ENCODE results near the gene CFAP92. TPM values are rescaled to one million over a fixed set of nuclear protein-coding genes. Genes with fewer than 3 reads are reported as not detected.
A peak's percentile ranks its signal among the peaks of the same experiment; 100 is the strongest.

The CFAP92 gene
- total RNA-seq, 1 donor from 2014 or later = not detected

DNA sequence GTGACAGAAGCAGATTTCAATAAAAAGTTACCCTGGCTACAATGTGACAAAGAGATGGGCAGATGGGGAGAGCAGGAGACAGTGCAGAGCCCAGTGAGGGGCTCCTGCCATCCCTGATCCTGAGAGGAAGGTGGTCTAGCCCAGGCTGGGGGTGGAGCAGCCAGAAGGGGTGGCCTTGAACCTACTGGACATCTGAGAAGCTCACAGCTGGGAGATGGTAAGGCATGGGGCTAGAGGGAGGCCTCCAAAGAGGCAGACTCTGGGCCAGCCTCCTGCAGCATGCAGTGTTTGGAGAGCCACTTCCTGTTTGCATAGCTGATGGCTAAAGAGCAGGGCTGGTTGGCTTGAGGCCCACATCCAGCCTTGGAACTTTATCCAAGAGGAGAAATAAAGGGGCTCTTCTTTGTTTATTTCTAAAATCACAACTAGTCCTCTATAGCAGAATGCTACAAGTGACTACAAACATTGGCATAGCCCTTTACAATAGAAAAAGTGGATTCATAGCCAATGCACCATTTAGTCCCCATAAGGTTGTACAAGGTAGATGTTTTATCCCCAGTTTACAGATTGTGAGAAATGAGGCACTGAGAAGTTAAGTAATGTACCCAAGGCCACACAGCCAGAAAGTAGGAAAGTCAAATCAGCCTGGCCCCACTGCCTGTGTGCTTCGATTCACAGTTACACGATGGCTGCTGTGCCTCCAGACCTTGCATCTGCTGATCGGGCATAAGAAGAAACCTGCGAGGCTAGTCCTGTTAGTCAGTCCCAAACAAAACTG is 11.8 kb upstream of the CFAP92 start:
- Mint-ChIP-seq H3K9me3 (no peaks in the 10 kb centered on the region), H3K27ac (peak overlapping the region; percentile 0), H3K4me1 (peaks cover 20% of the 10 kb centered on the region), H3K36me3 (ENCODE audit: low read depth) (no peaks in the 10 kb centered on the region), H3K27me3 (peaks cover 27% of the 10 kb centered on the region), H3K4me3 (no peak overlapping the region)
- intact Hi-C loops (cut with micrococcal nuclease) = no loop called here
- DNase-seq = no peak

DNA sequence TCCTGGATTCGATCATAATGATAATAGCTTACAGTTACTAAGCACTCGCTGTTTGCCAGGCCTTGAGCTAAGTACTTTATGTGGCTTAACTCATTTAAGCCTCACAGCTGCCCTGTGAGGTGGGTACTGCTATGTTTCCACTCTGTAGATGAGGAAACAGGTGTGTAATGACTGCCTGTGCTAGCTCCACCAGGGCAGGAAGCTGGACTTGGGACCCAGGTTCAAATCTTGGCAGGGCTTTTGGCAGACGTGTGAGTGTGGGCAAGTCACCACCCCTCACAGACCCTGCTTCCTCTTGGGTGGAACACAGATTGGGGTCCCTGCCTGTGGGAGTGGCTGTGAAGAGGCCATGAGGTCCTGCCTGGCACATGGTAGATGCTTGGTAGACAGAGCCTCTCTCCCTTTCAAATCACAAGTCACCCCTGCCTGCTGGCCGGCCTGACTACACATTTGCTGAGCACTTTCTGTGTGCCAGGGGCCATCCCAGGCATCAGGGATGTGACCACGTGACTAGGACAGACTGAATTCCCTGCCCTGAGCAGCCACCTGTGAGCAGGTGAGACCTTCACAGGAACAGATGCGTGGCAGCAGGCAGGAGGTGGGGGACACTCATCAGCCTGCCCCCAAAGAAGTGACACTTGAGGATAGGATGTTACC is 10.9 kb upstream of the CFAP92 start:
- Mint-ChIP-seq H3K27ac (peak overlapping the region; percentile 0), H3K36me3 (ENCODE audit: low read depth) (no peaks in the 10 kb centered on the region)
- DNase-seq = no peak

DNA sequence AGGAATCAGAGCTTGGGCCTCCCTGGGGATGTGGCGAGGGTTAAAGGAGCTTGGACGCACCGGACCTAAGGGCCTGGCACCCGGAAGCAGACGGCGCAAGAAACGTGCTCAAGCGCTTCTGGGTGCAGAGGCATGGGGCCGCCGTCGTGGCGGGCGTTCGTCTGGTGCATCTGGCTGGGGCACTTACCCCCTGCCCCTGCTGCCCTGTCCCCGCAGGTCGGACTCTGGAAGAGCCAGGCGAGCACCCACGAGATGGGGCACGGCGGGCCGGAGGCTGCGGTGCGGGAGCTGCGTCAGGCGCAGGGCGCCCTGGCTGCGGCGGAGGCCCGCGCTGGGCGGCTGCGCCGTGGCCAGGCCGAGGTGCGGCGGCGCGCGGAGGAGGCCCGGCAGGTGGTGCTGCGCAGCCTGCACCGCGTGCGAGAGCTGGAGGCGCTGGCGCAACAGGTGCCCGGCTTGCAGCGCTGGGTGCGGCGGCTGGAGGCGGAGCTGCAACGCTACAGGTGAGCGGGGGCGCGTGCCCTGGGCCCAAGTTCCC is 9.8 kb upstream of the CFAP92 start:
- H3K4me1 Mint-ChIP-seq = peaks cover 25% of the 10 kb centered on the region
- intact Hi-C loops (cut with micrococcal nuclease) = no loop called here
- H3K4me3 Mint-ChIP-seq = peak overlapping the region; percentile 52
- peak; percentile 84 for DNase-seq
- H3K36me3 Mint-ChIP-seq (ENCODE audit: low read depth) = no peaks in the 10 kb centered on the region
- H3K9me3 Mint-ChIP-seq = no peaks in the 10 kb centered on the region
- peaks cover 44% of the 10 kb centered on the region for H3K27me3 Mint-ChIP-seq
- H3K27ac Mint-ChIP-seq = no peak overlapping the region

More for the DNA sequence above, 10.9 kb upstream of the CFAP92 start:
- intact Hi-C loops (cut with micrococcal nuclease) = no loop called here
- Mint-ChIP-seq H3K9me3 (no peaks in the 10 kb centered on the region), H3K4me1 (peaks cover 20% of the 10 kb centered on the region), H3K27me3 (peaks cover 37% of the 10 kb centered on the region), H3K4me3 (no peak overlapping the region)

DNA sequence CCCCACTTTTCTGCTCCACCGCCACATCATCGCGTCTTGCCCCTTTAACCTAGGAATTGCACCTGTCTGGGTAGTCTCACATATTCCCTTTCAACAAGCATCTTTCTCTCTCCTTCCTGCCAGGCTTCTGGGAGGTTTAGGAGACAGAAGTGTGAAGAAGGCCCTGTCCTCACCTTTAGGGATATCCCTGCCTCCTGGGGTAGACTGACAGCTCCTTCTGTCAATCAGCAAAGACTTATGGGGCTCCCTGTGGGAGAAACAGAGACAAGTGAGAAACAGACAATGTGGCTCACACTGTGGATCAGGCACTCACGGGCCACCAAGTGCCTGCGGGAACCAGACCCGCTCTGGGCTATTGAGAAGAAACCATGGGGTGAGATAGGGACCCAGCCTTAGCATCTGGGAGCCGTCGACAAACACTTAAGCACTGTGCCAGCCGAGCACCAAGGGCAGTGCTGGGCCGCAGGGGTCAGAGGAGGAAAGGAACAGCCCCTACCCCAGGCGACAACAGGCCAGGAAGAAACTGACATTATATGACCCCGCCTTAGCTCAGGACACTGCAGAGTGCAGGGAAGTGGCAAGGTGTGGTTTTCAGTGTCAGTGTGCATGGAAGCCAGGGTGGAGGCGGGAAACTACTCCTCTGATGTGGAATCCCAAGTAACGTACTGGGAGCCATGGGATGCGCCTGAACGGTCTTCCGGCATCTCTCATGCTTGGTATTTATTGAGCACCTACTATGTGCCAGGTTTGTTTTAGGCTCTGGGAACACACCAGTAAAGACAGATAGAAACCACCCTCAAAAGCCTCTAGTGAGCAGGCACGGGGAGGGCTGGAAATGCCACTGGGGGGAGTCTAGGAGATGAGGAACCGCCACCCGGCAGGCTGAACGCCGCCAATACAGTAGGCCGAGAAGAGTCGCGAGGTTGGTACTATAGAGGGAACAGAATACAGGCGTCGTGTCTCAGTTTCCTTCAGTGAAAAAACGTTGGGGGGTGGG is 9.0 kb upstream of the CFAP92 start:
- peaks cover 28% of the 10 kb centered on the region for H3K4me1 Mint-ChIP-seq
- intact Hi-C loops (cut with micrococcal nuclease) = no loop called here

DNA sequence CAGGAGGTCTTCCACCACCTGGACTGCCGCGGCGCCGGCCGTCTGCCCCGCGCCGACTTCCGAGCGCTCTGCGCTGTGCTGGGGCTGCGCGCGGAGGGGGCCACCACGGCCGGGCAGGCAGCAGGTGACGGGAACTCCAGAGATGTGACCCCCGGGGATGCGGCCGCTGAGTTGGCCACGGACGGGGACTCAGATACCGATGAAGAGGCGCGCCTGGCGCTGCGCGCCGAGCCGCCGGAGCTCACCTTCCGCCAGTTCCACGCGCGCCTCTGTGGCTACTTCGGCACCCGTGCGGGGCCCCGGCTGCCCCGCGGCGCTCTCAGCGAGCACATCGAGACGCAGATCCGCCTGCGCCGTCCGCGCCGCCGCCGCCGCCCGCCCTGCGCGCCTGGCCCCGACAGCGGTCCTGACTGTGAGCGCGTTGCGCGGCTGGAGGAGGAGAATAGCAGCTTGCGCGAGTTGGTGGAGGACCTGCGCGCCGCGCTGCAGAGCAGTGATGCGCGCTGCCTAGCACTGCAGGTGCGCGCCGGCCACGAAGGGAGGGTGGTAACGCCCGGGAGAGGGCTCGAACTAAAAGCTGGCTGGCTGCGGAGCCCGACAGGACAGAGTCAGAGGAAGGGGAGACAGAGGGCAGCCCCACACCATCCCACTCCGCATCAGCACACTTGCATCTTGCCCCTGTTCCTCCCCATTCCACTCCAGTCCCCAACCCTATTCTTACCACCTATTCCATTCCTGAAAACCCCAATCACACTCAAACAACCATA is 8.1 kb upstream of the CFAP92 start:
- Mint-ChIP-seq H3K27ac (no peak overlapping the region), H3K36me3 (ENCODE audit: low read depth) (no peaks in the 10 kb centered on the region), H3K4me1 (peaks cover 28% of the 10 kb centered on the region), H3K4me3 (peak overlapping the region; percentile 64), H3K9me3 (peaks cover 5% of the 10 kb centered on the region), H3K27me3 (peaks cover 50% of the 10 kb centered on the region)
- DNase-seq = peak; percentile 84
- intact Hi-C loops (cut with micrococcal nuclease) = no loop called here

More for the DNA sequence above, 9.0 kb upstream of the CFAP92 start:
- Mint-ChIP-seq H3K27ac (peak overlapping the region; percentile 56), H3K9me3 (no peaks in the 10 kb centered on the region), H3K36me3 (ENCODE audit: low read depth) (no peaks in the 10 kb centered on the region), H3K4me3 (peak overlapping the region; percentile 64), H3K27me3 (peaks cover 48% of the 10 kb centered on the region)
- no peak for DNase-seq

DNA sequence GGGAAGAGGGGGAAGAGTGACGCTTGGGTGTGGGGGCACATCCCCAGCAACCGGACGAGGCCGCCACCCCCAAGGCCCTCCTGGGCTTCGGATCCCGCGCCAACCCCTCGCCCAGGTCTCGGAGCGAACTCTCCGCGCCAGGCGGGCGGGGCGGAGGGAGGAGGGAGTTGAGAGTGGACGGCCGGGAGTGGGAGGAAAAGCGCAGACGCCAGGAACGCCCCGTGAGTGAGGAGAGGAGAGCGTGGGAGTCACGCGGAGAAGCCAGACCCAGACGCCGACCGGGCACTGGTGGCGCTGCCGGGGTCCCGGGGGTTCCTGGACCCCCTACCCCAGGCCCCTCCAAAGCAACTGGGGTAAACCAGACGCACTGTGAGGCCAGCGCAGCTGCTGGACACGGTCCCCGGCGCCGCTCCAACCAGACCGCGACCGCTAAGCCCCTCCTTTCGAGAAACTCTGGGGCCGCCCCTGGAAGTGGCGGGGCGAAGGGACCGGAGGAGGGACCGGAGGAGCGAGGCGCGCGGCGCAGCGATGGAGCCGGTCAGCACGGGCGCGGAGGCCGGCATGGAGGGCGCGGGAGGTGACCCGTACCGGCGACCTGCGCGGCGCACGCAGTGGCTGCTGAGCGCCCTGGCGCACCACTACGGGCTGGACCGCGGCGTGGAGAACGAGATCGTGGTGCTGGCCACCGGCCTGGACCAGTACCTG is 7.4 kb upstream of the CFAP92 start, which contains the start of gene EFCC1:
Gene EFCC1, plus strand, starts transcription at position 204 of the 705 bp plus-strand sequence. Its CDS starts 325 bp downstream, at position 529.
- peak; percentile 73 for DNase-seq
- Mint-ChIP-seq H3K36me3 (ENCODE audit: low read depth) (no peaks in the 10 kb centered on the region), H3K4me3 (peak within 1 kb of the TSS; percentile 64), H3K27me3 (peaks cover 50% of the 10 kb centered on the region), H3K9me3 (peaks cover 5% of the 10 kb centered on the region), H3K27ac (no peak within 1 kb of the TSS), H3K4me1 (peaks cover 30% of the 10 kb centered on the region)
- intact Hi-C loops (cut with micrococcal nuclease) = no loop called here

DNA sequence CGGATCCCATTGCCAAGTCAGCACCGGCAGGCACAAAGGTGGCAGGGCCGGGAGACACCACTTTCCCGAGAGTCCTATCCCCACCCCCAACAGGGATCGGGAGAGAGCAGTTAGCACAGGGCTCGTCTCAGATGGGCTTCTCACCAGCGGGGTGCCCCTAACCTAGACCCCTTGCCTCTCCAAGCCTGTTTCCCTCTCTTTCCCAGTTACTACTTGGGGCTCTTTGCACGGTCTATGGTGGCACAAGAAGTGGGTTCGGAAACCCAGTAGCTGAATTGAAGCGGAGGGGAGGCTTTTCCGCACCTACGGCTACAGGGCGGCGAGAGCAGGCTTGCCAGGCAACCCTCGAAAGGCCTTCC is 6.8 kb upstream of the CFAP92 start:
- Mint-ChIP-seq H3K4me3 (peak overlapping the region; percentile 44), H3K27me3 (peaks cover 50% of the 10 kb centered on the region), H3K4me1 (peaks cover 34% of the 10 kb centered on the region), H3K27ac (no peak overlapping the region), H3K9me3 (peaks cover 5% of the 10 kb centered on the region), H3K36me3 (ENCODE audit: low read depth) (no peaks in the 10 kb centered on the region)
- intact Hi-C loops (cut with micrococcal nuclease) = no loop called here
- no peak for DNase-seq

DNA sequence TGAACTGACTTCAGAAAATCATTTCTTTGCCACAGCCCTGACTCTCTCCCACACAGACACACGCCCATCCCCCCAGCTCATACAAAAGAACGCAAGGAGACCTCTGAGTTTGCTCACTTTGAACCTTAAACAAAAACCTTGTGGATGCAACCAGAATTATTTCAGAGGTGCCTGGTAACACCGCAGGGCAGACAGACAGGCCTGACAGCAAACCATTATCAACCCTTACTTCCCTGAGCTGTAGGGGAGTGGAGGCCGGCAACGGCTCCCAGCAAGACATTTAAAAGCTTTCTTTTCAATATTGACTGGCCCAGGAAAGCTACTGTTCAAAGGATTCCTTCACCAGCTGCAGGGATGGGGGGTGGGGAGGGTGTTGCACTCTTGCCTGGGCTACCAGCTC is 5.2 kb upstream of the CFAP92 start:
- Mint-ChIP-seq H3K4me3 (no peak overlapping the region), H3K27ac (no peak overlapping the region), H3K27me3 (peaks cover 47% of the 10 kb centered on the region), H3K36me3 (ENCODE audit: low read depth) (no peaks in the 10 kb centered on the region), H3K9me3 (peaks cover 5% of the 10 kb centered on the region), H3K4me1 (peaks cover 40% of the 10 kb centered on the region)
- intact Hi-C loops (cut with micrococcal nuclease) = loop anchor here (10.0 kb wide), 1 partner anchor 246 kb away; the partner anchor contains the start of gene COPG1
- DNase-seq = no peak

DNA sequence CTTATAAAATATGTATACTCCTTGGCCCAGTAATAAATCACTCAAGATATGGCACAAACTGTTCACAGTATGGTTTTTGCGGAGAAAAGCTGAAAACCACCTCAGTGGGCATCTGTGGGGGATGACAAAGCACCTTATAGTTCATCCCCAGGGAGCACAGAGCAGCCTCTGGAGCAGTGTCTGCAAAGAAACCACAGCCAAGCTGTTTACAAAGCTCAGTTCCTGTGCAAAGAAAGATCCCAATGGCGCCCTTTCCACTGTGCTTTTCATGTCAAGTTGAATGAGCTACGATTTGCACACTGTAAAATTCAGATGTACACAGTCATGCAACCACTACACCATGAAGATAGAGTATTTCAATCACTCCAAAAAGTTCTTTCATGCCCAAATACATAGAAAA is 4.7 kb upstream of the CFAP92 start:
- Mint-ChIP-seq H3K4me3 (no peak overlapping the region), H3K27me3 (peaks cover 45% of the 10 kb centered on the region), H3K4me1 (peaks cover 43% of the 10 kb centered on the region), H3K27ac (no peak overlapping the region), H3K9me3 (peaks cover 5% of the 10 kb centered on the region), H3K36me3 (ENCODE audit: low read depth) (no peaks in the 10 kb centered on the region)
- intact Hi-C loops (cut with micrococcal nuclease) = loop anchor here (10.0 kb wide), 1 partner anchor 246 kb away; the partner anchor contains the start of gene COPG1
- DNase-seq = no peak

DNA sequence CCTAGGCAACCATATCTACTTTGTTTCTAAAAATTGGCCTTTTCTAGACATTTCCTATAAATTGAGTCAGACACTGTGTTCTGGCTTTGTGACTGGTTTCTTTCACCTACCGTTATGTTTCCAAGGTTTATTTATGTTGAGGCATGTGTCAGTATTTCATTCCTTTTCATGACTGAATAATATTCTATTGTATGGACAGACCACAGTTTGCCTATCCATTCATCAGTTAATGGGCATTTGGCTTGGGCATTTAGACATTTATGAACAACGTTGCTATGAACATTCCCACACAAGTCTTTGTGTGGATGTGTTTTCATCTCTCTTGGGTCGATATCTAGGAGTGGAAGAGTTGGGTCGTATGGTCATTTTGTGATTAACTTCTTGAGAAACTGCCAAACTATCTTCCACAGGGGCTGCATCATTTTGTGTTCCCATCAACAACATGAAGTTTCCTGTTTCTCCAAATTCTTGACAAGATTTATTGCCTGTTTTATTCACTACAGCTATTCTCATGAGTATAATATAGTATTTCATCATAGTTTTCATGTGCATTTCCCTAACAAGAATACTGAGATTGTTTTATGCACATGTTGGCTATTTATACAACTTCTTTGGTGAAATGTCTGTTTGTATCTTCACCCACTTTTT is 3.7 kb upstream of the CFAP92 start:
- Mint-ChIP-seq H3K4me3 (no peak overlapping the region), H3K9me3 (peaks cover 5% of the 10 kb centered on the region), H3K36me3 (ENCODE audit: low read depth) (no peaks in the 10 kb centered on the region), H3K27ac (no peak overlapping the region), H3K4me1 (peaks cover 42% of the 10 kb centered on the region), H3K27me3 (peaks cover 36% of the 10 kb centered on the region)
- no peak for DNase-seq
- intact Hi-C loops (cut with micrococcal nuclease) = loop anchor here (10.0 kb wide), 1 partner anchor 247 kb away; the partner anchor contains the start of gene COPG1

DNA sequence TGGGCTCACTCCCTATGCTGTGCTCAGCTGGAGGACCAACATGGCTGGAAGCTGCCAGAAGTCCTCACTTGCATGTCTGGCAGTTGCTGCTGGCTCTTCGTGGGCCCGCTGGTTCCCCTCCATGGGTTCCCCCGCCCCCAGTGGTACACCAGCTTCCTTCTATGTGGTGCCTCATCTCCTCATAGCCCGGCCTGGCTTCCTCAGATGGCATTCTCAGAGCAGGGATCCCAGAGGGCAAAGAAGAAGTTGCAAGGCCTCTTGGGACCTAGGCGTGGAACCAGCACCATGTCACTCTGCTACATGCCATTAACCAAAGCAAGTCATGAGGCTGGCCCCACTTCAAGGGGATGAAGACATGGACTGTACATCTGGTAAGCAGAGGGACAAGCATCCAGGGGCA is 2.9 kb upstream of the CFAP92 start:
- H3K9me3 Mint-ChIP-seq = peaks cover 5% of the 10 kb centered on the region
- peaks cover 30% of the 10 kb centered on the region for H3K27me3 Mint-ChIP-seq
- H3K27ac Mint-ChIP-seq = no peak overlapping the region
- peaks cover 36% of the 10 kb centered on the region for H3K4me1 Mint-ChIP-seq
- intact Hi-C loops (cut with micrococcal nuclease) = loop anchor here (10.0 kb wide), 1 partner anchor 248 kb away; the partner anchor contains the start of gene COPG1
- H3K36me3 Mint-ChIP-seq (ENCODE audit: low read depth) = no peaks in the 10 kb centered on the region
- no peak overlapping the region for H3K4me3 Mint-ChIP-seq
- DNase-seq = no peak

DNA sequence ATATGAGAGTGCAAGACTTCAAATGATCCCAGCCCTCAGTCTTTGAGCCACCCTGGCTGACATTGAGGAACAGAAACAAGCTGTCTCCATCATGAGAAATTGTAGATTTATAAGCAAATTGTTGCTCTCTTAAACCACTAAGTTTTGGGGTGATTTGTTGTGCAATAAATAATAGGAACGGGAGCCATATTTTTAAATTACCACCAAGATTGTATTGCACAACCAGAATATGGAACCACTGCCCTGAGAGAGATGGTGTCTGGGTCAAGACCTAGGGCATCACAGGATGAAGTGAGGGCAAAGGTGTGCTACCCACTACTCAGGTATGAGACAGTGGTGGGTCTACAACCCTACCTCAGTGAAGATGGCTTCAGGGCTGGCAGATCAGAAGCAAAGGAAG is 2.3 kb upstream of the CFAP92 start:
- Mint-ChIP-seq H3K27me3 (peaks cover 30% of the 10 kb centered on the region), H3K27ac (no peak overlapping the region), H3K4me3 (no peak overlapping the region), H3K36me3 (ENCODE audit: low read depth) (no peaks in the 10 kb centered on the region), H3K9me3 (peaks cover 5% of the 10 kb centered on the region), H3K4me1 (peaks cover 36% of the 10 kb centered on the region)
- intact Hi-C loops (cut with micrococcal nuclease) = loop anchor here (10.0 kb wide), 1 partner anchor 249 kb away; the partner anchor contains the start of gene COPG1
- no peak for DNase-seq

Data from activated CD4-positive, alpha-beta T cell treated with anti-CD3 and anti-CD28 coated beads, Interleukin-2, amount 10 ng/mL, durations not matched to agents 24 days and 14 days (primary cell).